Measurements from ENCODE around the gene IFI44L. TPM values are rescaled to one million over a fixed set of nuclear protein-coding genes. Genes with fewer than 3 reads are reported as not detected.

The IFI44L gene
- total RNA-seq, 2 donors from 2014 or later = 1.2 to 7.4 TPM

GRCh38 chr1:78647238-78647637, 27.0 kb downstream of the IFI44L start:
- WGBS = 100% methylated on average over 1 of the region's 1 CpG
- no peaks in the 10 kb centered on the region for H3K9me3 ChIP-seq
- no peaks in the 10 kb centered on the region for H3K36me3 ChIP-seq
- no peak for DNase-seq (ENCODE audit: low spot score)
- no peaks in the 10 kb centered on the region for H3K27me3 ChIP-seq (replicated peaks; ENCODE audit: insufficient read depth)
- TF ChIP-seq CTCF (IDR thresholded peaks at IDR 0.05) = no peak
- no peak for TF ChIP-seq POLR2A (IDR thresholded peaks at IDR 0.05)
- no peak for TF ChIP-seq POLR2AphosphoS5 (IDR thresholded peaks at IDR 0.05)
- H3K4me3 ChIP-seq = no peak overlapping the region
- H3K4me1 ChIP-seq (replicated peaks) = no peaks in the 10 kb centered on the region
- no peak overlapping the region for H3K27ac ChIP-seq
- intact Hi-C loops (cut with DNase I) = no loop called here

GRCh38 chr1:78649628-78650027, 29.4 kb downstream of the IFI44L start, which contains the start of gene IFI44:
Gene IFI44 (plus strand): TSS chr1:78649831. CDS start chr1:78650196, 365 bp downstream.
- Histone ChIP-seq H3K4me1 (replicated peaks) (no peaks in the 10 kb centered on the region), H3K4me3 (peak within 1 kb of the TSS; percentile 9 to 16), H3K9me3 (no peaks in the 10 kb centered on the region), H3K36me3 (no peaks in the 10 kb centered on the region), H3K27me3 (replicated peaks; ENCODE audit: insufficient read depth) (no peaks in the 10 kb centered on the region), H3K27ac (peak within 1 kb of the TSS in 1 of 2 donors; percentile 50)
- TF ChIP-seq CTCF (IDR thresholded peaks at IDR 0.05) (no peak), POLR2AphosphoS5 (IDR thresholded peaks at IDR 0.05) (peak; percentile 73), POLR2A (IDR thresholded peaks at IDR 0.05) (no peak)
- peak; percentile 82 for DNase-seq (ENCODE audit: low spot score)
- intact Hi-C loops (cut with DNase I) = no loop called here

- intact Hi-C loops (cut with DNase I) = no loop called here
- 74% methylated on average over 6 of the region's 6 CpGs for WGBS
- H3K36me3 ChIP-seq = no peaks in the 10 kb centered on the region
- no peaks in the 10 kb centered on the region for H3K9me3 ChIP-seq
- H3K27ac ChIP-seq = peak overlapping the region in 1 of 2 donors; percentile 50
- no peak for TF ChIP-seq POLR2A (IDR thresholded peaks at IDR 0.05)
- no peak for TF ChIP-seq POLR2AphosphoS5 (IDR thresholded peaks at IDR 0.05)
- TF ChIP-seq CTCF (IDR thresholded peaks at IDR 0.05) = no peak
- DNase-seq (ENCODE audit: low spot score) = no peak
- H3K4me3 ChIP-seq = peak overlapping the region; percentile 9 to 16
- no peaks in the 10 kb centered on the region for H3K4me1 ChIP-seq (replicated peaks)
- no peaks in the 10 kb centered on the region for H3K27me3 ChIP-seq (replicated peaks; ENCODE audit: insufficient read depth)
These were observed 29.9 kb downstream of the IFI44L start for GRCh38 chr1:78650114-78650660.

GRCh38 chr1:78651241-78651640, 31.0 kb downstream of the IFI44L start:
- no peak for DNase-seq (ENCODE audit: low spot score)
- Histone ChIP-seq H3K36me3 (no peaks in the 10 kb centered on the region), H3K4me1 (replicated peaks) (no peaks in the 10 kb centered on the region), H3K27me3 (replicated peaks; ENCODE audit: insufficient read depth) (no peaks in the 10 kb centered on the region), H3K27ac (no peak overlapping the region), H3K9me3 (no peaks in the 10 kb centered on the region), H3K4me3 (peak overlapping the region in 1 of 2 donors; percentile 7)
- no peak for TF ChIP-seq CTCF (IDR thresholded peaks at IDR 0.05)
- no peak for TF ChIP-seq POLR2A (IDR thresholded peaks at IDR 0.05)
- no peak for TF ChIP-seq POLR2AphosphoS5 (IDR thresholded peaks at IDR 0.05)
- intact Hi-C loops (cut with DNase I) = no loop called here
- 76% methylated on average over 12 of the region's 12 CpGs for WGBS

- TF ChIP-seq CTCF (IDR thresholded peaks at IDR 0.05) (no peak), POLR2AphosphoS5 (IDR thresholded peaks at IDR 0.05) (no peak), POLR2A (IDR thresholded peaks at IDR 0.05) (no peak)
- intact Hi-C loops (cut with DNase I) = no loop called here
- Histone ChIP-seq H3K27ac (no peak overlapping the region), H3K36me3 (no peaks in the 10 kb centered on the region), H3K27me3 (replicated peaks; ENCODE audit: insufficient read depth) (no peaks in the 10 kb centered on the region), H3K4me1 (replicated peaks) (no peaks in the 10 kb centered on the region), H3K9me3 (no peaks in the 10 kb centered on the region), H3K4me3 (no peak overlapping the region)
- no peak for DNase-seq (ENCODE audit: low spot score)
- 91% methylated on average over 17 of the region's 17 CpGs for WGBS
These were observed 31.8 kb downstream of the IFI44L start for GRCh38 chr1:78652019-78652560.
